HG02884 (cell line): ENCODE measurements around the gene PDE3B.
"Not testable (repeated sequence)": the region's sequence is repeated elsewhere in the genome, so short reads cannot be mapped to it uniquely, and the experiment has no call there.

Experiments used
- ATAC-seq: cut with Tn5 transposase; IDR thresholded peaks from one replicate; pipeline ENCODE4 v1.9.1; 2021; ENCODE audit warnings: mild to moderate bottlenecking, moderate library complexity; ENCODE audit not compliant: unreplicated experiment

PDE3B gene

DNA sequence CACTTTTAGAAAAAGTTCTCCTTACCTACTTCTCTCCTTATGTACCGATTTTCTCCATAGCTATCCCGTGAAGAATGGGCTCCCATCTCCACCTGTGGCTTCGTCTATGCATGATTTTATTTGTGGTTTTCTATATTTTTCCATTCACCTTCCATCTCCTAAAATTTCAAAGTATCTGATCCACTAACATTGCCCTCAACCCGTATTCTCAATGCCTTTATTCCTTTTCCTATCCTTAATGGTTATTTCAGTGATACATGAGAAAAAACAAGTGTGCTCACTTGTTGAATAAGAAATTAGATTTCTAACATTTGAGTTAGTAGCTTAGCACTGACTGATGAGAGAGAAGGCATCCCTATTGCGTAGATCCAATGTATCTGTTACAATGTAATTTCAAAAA, 231.6 kb downstream of the PDE3B start:
- ATAC-seq: no peak

DNA sequence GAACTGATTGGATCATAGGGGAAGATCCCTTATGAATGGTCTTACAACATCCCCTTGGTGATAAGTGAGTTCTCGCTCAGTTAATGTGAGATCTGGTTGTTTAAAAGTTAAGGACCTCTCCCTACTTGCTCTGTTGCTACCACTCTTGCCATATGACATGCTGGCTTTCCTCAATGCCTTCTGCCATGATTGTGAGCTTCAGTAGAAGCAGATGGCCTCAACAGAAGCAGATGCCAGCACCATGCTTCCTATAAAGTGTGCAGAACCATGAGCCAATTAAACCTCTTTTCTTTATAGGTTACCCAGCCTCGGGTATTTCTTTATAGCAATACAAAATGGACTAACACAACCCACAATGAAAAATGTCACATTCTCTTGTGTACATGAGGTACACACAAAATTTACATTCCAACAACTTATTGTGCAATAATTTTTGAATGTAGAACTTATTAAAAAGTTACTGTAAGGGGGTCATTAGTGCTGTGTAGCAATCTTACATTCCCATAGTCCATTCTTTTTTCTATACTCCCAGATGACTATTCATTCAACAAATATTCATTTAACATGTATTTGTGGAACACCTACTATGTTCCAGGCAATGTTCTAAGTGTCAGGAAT, 238.1 kb downstream of the PDE3B start:
- no peak for ATAC-seq

DNA sequence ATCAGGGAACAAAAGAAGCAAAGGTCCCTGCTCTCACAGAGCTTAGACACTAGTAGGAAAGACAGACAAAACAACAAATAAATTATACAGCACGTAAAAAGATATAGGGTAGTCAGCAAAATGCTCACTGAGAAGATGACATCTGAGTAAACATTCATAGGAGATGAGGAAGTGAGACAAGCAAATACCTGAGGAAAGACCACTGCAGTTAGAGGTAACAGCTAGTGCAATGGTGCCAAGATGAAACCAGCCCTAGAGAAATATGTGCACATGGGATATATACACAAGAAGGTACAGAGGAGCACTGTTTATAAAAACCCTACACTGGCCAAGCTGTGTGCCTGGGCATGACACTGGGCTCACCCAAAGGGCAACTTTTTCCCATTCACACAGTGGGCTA, 238.6 kb downstream of the PDE3B start:
- ATAC-seq: no peak

DNA sequence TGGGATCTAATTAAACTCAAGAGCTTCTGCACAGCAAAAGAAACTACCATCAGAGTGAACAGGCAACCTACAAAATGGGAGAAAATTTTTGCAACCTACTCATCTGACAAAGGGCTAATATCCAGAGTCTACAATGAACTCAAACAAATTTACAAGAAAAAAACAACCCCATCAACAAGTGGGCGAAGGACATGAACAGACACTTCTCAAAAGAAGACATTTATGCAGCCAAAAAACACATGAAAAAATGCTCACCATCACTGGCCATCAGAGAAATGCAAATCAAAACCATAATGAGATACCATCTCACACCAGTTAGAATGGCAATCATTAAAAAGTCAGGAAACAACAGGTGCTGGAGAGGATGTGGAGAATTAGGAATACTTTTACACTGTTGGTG, 240.1 kb downstream of the PDE3B start:
- not testable (repeated sequence) for ATAC-seq

DNA sequence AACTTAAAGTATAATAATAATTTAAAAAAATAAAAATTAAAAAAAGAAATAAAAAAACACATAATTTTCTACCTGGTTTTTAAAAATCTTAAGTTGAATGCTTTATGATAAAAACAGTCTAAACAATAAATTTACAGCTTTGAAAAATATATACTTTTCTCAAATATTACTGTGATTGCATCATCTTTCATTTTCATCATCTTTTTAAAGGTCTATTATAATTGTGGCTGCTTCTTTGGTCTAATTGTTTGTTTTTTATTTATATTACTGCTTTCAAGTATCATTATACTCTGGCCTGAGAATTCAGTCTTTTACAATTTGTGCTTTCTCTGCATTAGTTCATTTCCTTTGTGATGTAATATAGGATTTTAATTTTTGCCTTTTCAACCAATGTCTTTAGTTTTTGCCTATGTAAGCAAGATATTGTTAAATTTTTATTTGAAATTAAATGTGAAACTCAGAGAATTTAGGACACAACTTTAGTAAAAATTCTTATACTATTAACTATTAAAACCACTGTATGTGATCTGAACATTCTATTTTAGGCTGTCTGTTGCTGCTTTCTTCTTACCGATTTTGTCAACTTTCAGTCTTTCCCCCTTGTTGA, 241.2 kb downstream of the PDE3B start:
- no peak for ATAC-seq

DNA sequence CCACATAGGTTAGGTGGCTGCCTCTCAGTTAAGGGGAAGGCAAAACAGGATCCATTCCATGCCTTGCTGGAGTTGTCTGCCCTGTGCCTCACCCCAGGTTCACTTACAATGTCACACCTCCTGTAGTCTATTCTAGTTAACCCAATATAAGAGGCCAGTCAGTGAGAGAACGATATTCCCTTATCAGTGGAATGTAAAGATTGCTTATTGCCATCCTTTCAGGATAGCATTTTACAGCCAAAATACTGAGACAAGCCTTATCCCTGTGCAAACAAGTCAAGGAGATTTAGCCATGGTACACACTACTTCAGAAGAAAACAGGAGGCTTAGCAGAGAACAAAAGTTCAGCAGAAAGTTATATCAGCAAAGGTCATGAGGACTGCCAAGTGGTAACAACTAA, 242.9 kb downstream of the PDE3B start:
- ATAC-seq: no peak

DNA sequence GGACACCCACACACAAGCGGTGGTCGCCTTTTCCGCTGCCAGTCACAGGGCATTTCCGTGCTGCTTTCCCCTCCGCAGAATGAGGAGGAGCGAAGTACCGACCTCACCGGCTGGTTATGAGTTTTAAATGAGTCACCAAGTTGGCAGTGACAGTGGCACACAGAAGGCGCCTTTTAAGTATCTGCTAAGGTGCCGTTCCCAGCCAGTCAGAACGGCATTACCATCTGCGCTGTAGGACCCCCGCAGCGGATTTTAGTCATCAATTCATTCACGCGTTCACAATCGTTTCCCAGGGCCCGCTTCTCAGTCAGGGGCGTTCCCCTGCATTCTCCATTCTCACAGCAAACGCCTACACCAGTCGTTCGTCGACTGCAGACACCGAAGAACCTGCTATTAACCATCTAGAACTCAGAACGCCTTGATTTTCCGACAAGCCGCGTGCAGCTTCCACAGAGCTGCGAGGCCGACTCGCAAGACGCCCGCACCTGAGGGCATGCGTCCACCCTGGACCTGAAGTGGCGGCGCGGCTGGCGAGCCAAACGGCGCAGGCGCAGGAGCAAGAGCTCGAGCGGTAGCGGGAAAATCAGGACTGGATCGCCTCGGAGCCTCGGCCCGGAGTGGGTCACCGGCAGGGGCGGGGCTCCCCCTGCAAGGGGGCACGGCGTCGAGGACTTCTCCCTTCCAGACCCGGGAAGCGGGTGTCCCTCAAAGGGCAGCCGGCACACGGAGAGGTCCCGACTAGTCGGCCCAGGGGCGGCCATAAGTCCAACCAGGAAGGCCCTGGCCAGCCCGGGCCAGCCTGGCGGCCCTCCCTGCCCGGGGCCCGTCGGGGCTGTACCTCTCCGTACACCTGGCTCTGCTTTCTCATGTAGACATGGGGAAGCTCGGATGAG, 247.8 kb downstream of the PDE3B start:
- ATAC-seq: peak; percentile 37

DNA sequence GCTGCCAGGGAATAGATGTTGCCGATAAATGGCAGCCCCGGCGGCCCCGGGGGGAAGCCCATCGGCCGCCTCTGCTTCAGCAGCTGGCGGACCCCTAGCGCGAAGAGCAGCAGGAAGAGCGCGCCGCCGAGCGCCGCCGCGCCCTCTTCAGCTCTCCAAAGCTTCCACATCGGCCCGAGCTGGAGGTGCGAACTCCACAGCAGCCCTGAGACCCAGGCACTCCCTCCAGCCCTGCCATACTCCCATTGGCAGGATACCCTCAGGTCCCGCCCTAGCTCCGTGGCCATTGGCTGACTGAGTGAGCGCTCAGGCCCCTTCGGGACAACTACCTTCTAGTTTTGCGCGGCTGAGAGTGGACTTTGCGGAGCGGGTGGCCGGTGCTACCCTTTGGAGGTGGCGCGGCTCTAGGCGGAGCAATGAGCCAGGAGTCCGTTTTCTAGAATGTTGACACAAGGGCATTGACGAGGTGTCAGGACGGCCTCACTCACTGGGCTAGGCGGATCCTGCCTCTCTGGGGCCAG, 248.5 kb downstream of the PDE3B start, which contains the start of gene CYP2R1:
Gene CYP2R1, minus strand, starts transcription at position 196 of the 521 bp plus-strand sequence. Its CDS starts 26 bp downstream, at position 170.
- peak; percentile 90 for ATAC-seq

DNA sequence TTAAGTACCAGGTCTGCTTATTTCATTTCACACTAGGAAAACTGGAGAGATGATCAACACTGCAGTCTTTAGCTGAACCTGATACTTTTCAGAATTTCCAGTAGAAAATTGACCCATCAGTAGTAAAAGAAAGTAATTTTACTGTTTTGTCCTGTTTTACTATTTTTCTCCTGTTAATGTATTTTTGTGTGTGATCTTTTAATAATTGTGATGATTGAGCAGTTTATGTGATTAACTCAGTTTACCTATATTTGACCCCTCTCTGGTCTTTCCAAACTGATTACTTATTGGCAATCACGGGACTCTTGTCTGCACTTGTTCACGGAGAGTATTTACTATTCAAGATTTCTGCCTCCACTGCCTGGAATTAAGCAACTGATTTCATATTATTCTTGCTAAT, 249.0 kb downstream of the PDE3B start:
- no peak for ATAC-seq

DNA sequence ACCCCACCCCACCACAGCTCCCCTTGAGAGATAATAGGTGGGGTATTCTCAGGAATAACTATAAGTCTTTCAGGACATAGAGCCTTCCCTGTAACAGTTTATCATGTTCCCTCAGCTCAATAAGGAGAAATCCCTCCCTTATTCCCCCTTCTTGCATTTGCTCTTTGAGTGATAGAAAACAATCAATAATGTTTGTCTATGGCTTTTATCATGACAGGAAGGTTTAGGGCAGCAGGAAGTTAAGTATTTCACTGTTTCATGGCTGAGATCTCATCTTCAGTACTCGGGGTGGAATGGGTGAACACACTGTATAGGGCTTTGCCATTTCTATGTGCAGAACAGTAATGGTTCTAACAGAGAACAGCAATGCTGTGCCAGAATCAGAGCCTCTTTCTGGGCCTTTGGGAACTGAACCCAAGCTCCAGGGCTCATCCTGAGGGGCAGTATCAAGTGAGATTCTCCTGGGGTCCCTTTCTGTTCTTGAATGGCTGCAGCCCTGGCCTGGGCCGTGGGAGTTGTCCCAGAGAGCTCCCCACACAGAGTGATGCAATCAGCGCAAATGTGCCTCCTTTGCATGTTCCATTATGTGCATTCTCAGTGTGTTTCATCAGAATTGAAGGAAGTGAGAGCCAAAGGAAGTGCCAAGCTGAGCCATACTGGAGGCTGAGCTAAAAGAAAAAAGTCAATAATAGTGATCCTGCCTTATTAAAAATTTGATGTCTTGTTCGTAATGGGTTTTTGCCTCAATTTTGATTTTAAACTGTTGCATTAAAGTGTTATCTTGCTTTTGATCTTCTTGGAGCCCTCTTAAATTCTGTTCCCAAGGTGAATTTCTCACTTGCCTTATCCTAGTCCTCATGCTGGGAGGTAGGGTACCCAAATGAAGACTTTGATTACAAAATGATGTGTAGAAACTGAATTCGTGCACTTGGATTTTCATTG, 251.3 kb downstream of the PDE3B start:
- no peak for ATAC-seq

DNA sequence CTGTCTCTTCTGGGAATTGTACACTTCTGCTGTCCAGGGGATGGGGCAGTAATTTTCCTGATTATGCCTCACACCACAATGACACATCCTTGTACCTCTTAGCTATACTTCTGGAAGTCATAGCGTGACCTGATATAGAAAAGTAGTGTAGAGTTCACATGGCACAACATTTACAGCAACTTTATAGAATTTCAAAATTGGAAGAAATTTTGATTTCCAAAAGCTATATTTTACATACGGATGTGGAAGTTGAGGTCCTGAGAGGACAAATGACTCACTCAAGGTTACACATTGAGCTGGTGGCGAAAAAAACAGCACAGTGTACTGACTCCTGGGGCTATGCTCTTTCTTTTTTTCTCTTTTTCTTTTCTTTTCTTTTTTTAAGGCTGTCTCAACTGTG, 254.8 kb downstream of the PDE3B start:
- ATAC-seq: no peak

DNA sequence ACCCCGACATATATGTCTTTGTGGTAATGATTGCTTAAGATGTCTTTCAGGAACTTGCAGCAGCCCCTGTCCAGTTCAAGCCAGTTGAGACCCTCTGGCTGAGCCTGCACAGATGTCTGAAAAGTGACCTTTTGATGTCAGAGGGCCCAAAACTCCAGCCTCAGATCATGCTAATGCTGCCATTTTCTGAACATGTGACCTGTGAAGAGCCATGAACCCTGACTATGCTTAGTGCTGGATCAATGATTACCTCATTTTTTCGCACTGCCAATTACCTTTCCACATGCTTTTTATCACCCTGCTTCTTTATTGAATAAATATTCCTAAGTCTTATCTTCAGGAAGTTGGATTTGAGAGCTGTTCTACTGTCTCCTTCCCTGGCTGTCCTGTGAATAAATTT, 255.3 kb downstream of the PDE3B start:
- no peak for ATAC-seq

DNA sequence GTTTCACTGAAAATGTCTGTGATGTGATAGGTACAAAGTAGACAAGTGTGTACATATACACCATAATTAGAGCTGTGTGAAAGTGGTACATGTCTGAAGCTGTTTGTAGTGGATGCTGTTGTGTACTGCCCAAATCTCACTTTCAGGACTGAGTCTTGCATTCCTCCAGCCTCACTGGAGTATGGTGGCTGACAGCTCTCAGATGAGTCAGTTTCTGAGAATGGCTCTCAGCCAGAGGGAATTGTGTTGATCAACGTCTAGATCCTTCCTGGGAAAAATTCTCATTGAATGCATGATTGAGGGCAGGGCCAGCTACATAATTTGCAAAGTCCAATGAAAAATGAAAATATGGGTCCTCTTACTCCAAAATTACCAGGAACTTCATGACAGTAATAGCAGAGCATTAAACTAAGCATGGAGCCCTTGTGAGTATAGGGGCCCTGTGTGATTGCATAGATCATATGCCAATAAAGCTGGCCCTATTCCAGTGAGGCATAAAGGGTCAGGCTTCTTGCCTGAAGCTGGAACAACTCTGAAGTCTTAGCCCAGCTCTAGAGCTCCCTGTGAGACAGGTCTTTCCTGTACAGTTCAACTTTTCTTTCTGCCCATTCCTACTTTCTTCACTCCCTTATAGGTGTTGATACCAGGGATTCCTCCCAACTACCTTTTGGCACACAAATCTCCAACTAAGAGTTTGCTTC, 259.2 kb downstream of the PDE3B start:
- ATAC-seq: no peak

DNA sequence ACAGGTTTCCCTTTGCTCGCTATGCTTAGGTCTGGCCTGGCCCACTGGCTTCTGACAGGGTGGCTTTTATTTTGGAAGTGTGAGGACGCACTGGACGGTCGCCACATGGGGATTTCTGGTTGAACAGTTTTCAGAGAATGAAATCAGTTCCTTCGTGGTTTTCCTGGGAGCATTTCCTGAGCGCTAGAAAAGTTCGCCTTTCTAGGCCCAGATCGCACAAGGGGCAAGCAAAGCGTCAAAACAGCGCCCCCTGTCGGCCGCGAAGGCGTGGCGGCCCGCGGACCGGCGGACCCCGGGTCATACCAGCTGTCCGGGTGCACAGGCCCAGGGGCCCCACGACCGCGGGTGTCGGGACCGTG, 261.1 kb downstream of the PDE3B start:
- ATAC-seq: peak; percentile 42

DNA sequence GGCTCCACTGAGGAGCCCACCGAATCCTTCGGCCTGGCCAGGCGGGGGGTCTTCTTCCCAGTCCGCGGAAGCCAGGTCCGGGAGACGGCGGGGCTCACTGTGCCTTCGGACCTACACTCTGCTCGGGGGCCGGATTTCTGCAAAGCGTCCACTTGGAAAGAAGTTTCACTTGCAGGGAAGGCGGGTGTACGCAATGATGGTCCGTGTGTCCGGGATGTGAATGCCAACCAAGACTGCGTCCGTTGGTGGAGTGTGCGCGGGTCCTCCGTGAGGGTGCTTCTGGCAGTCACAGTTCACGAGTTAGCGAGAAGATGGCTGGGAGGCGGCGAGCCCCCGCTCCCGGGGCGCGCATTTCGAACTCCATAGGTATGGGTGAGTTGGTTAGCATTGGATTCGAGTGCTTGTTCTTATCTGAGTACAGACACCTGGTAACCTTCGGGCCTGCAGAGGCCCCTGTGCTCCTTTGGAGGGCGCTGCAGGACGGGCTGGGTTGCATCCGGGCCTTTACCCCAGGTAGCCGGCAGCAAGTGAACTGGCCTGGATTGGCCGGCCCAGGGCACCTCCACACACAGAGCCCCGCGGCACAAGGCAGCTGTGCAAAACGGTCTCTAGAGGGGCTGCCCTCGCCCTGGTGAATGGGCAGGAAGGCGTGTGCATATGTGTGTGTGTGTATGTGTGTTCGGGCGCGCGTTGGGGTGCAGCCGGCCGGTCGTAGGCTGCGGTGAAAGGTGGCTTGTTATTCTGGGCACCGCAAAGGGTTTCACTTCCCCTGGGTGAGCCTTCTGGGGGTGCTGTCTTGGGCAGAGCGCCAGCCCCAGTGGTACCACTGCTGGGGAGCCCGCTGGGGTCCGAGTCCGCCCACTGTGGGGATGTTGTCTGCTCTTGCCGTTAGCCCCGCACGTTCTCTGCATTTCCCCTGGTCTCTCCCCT, 261.8 kb downstream of the PDE3B start:
- ATAC-seq: peak; percentile 52

DNA sequence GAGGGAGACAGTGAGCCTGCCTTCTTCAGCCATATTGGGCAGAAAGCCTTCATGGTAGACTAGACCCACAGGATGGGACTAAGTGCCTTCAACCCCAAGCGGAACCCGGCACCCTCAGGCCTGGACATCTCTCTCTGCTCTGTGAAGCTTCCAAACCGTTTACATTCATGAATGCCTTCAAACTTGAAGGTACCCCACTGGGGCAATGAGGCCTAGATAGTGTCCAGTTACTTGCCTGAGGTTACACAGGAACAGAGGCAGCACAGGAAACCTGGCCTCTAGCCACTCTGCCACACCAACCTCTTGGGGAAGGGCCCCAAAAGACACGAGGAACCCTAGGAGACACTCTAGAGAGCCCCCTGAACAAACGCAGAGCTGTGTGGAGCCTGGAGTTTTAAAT, 263.0 kb downstream of the PDE3B start:
- ATAC-seq: no peak

DNA sequence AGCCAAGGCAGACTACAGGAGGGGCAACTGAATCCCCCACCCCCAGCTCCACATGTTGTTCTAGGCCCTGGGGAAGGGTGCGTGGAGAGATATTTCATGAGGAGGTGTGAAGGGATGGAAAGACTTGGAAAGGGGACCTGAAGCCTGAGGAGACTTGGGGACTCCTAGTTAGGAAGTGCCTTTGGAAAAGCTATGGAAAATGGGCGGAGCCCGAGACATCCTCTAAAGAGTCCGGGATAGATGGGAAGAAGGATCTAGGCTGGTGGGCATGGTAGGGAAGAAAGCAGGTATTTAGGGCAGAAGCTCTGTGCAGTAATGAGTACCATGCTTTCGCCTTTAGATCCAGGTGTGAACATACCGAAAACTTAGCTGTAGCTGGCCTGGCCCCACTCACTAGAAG, 263.4 kb downstream of the PDE3B start:
- ATAC-seq: no peak

DNA sequence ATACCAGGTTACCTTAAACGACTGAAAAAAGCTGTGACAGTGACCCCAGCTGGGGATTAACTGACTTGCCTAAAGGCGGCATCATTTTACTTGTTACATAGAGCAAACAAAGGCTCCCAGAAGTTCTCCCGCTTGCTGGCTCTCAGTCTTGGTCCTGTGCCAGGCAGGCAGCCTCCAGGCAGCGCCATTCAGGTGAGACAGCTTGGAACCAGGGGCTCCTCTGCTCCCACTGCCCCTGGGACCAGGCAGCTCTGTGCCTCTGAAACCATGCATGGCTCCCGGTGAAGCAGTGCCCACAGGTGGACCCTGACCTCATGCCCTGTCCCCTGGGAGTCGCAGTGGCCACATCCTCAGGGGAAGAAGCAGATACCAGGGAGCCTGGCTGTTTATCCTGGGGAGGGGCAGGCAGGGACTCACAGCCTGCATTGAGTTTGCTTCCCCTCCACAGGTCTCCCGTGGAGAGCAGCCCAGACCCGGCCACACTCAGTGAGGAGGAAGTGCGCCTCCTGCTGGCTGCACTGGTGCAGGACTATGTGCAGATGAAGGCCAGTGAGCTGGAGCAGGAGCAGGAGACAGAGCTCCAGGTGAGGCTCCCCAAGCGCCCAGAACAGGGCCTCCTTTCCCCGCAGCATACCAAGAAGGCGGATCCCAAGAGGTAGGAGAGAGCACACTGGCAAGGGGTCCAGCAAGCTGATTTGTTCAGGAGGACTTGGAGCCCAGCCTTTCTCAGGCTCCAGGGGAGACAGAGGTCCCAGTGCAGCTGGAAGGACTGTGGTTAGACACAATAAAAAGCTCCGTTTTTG, 264.0 kb downstream of the PDE3B start:
- peak; percentile 42 for ATAC-seq
